NT2/D1 (cell line): ENCODE data around the gene ZCCHC8.

Source experiments
- DNase-seq: peaks from one replicate; pipeline ENCODE4 v3.0.0-alpha.2; 2011; ENCODE audit warnings: low read depth, low spot score
- H3K27me3 ChIP-seq: 2 replicates; pipeline ENCODE4 v1.6.0; 2011; ENCODE audit warnings: mild to moderate bottlenecking; ENCODE audit not compliant: insufficient read length, insufficient read depth
- H3K36me3 ChIP-seq: 2 replicates; pipeline ENCODE4 v1.6.1; 2011; ENCODE audit warnings: mild to moderate bottlenecking, low read length, mixed read lengths; ENCODE audit not compliant: insufficient read depth, insufficient read length
- H3K4me1 ChIP-seq: 2 replicates; pipeline ENCODE4 v1.5.1; 2011; ENCODE audit not compliant: insufficient read depth, insufficient read length
- H3K4me3 ChIP-seq: 2 replicates; pipeline ENCODE4 v1.5.1; 2011; ENCODE audit warnings: low read depth; ENCODE audit not compliant: insufficient read length
- H3K9ac ChIP-seq: 2 replicates; pipeline ENCODE4 v1.6.0; 2011; ENCODE audit warnings: low read depth; ENCODE audit not compliant: insufficient read length
- H3K9me3 ChIP-seq: 2 replicates; pipeline ENCODE4 v1.5.1; 2011; ENCODE audit warnings: mild to moderate bottlenecking, low read length; ENCODE audit not compliant: insufficient read depth
- SUZ12 ChIP-seq: IDR thresholded peaks from 2 replicates; pipeline ENCODE4 v1.6.1; 2011; ENCODE audit not compliant: insufficient read length, insufficient read depth; ENCODE audit errors: extremely low read depth
- YY1 ChIP-seq: IDR thresholded peaks from 2 replicates; pipeline ENCODE4 v1.6.1; 2011; ENCODE audit not compliant: insufficient read length, insufficient read depth
- ZNF274 ChIP-seq: IDR thresholded peaks from 2 replicates; pipeline ENCODE4 v1.6.1; 2011; ENCODE audit warnings: mild to moderate bottlenecking, low read depth, low read length

ZCCHC8 gene

GRCh38 chr12:122500685-122501488 is at the start of gene ZCCHC8:
ZCCHC8 (minus strand) TSS chr12:122500932; CDS start chr12:122500840, 92 bp downstream.
- DNase-seq, result peak; percentile 98
- peak; percentile 49 for TF ChIP-seq YY1
- TF ChIP-seq ZNF274, result no peak
- H3K4me3 ChIP-seq, result peak within 1 kb of the TSS; percentile 81
- H3K27me3 ChIP-seq, result no peaks in the 10 kb centered on the region
- peak within 1 kb of the TSS; percentile 97 for H3K9ac ChIP-seq
- no peaks in the 10 kb centered on the region for H3K9me3 ChIP-seq
- no peaks in the 10 kb centered on the region for H3K4me1 ChIP-seq
- peaks cover 54% of the 10 kb centered on the region for H3K36me3 ChIP-seq

- TF ChIP-seq ZNF274, result no peak
- TF ChIP-seq YY1, result no peak
- TF ChIP-seq SUZ12, result no peak
- no peaks in the 10 kb centered on the region for H3K9me3 ChIP-seq
- no peaks in the 10 kb centered on the region for H3K27me3 ChIP-seq
- H3K9ac ChIP-seq, result no peak overlapping the region
- H3K4me1 ChIP-seq, result no peaks in the 10 kb centered on the region
- peaks cover 92% of the 10 kb centered on the region for H3K36me3 ChIP-seq
- H3K4me3 ChIP-seq, result no peak overlapping the region
- DNase-seq, result no peak
These were observed 46.6 kb upstream of the ZCCHC8 start for GRCh38 chr12:122547330-122547729.

- peaks cover 92% of the 10 kb centered on the region for H3K36me3 ChIP-seq
- no peak for TF ChIP-seq YY1
- no peak for TF ChIP-seq SUZ12
These were observed 45.1 kb upstream of the ZCCHC8 start for GRCh38 chr12:122545855-122546254.

GRCh38 chr12:122544537-122544936 is 43.8 kb upstream of the ZCCHC8 start:
- H3K9me3 ChIP-seq, result no peaks in the 10 kb centered on the region
- H3K36me3 ChIP-seq, result peaks cover 91% of the 10 kb centered on the region
- no peaks in the 10 kb centered on the region for H3K27me3 ChIP-seq
- no peaks in the 10 kb centered on the region for H3K4me1 ChIP-seq
- H3K4me3 ChIP-seq, result no peak overlapping the region
- TF ChIP-seq SUZ12, result no peak
- no peak for TF ChIP-seq ZNF274
- no peak for TF ChIP-seq YY1
- no peak overlapping the region for H3K9ac ChIP-seq
- no peak for DNase-seq

More at GRCh38 chr12:122545855-122546254, 45.1 kb upstream of the ZCCHC8 start:
- Histone ChIP-seq H3K4me3 (no peak overlapping the region), H3K9me3 (no peaks in the 10 kb centered on the region), H3K4me1 (no peaks in the 10 kb centered on the region), H3K27me3 (no peaks in the 10 kb centered on the region), H3K9ac (no peak overlapping the region)
- no peak for DNase-seq

- no peak overlapping the region for H3K9ac ChIP-seq
These were observed 37.8 kb upstream of the ZCCHC8 start for GRCh38 chr12:122538496-122538895.

GRCh38 chr12:122537021-122537420 is 36.3 kb upstream of the ZCCHC8 start:
- DNase-seq, result no peak
- TF ChIP-seq YY1, result no peak
- H3K4me3 ChIP-seq, result no peak overlapping the region
- H3K27me3 ChIP-seq, result no peaks in the 10 kb centered on the region
- H3K4me1 ChIP-seq, result no peaks in the 10 kb centered on the region
- no peaks in the 10 kb centered on the region for H3K9me3 ChIP-seq
- H3K9ac ChIP-seq, result no peak overlapping the region
- H3K36me3 ChIP-seq, result peaks cover 89% of the 10 kb centered on the region

More at GRCh38 chr12:122538496-122538895, 37.8 kb upstream of the ZCCHC8 start:
- Histone ChIP-seq H3K9me3 (no peaks in the 10 kb centered on the region), H3K36me3 (peaks cover 89% of the 10 kb centered on the region), H3K4me1 (no peaks in the 10 kb centered on the region), H3K4me3 (no peak overlapping the region), H3K27me3 (no peaks in the 10 kb centered on the region)
- DNase-seq, result no peak
- TF ChIP-seq ZNF274 (no peak), YY1 (no peak), SUZ12 (no peak)

GRCh38 chr12:122533856-122534255 is 33.1 kb upstream of the ZCCHC8 start:
- no peaks in the 10 kb centered on the region for H3K9me3 ChIP-seq
- no peak overlapping the region for H3K9ac ChIP-seq
- no peaks in the 10 kb centered on the region for H3K27me3 ChIP-seq
- DNase-seq, result no peak
- H3K4me3 ChIP-seq, result no peak overlapping the region
- no peaks in the 10 kb centered on the region for H3K4me1 ChIP-seq
- TF ChIP-seq SUZ12 (no peak), YY1 (no peak), ZNF274 (no peak)
- H3K36me3 ChIP-seq, result peaks cover 86% of the 10 kb centered on the region

GRCh38 chr12:122528992-122529391 is 28.3 kb upstream of the ZCCHC8 start:
- Histone ChIP-seq H3K36me3 (peaks cover 58% of the 10 kb centered on the region), H3K9me3 (no peaks in the 10 kb centered on the region), H3K4me3 (no peak overlapping the region), H3K9ac (no peak overlapping the region), H3K27me3 (no peaks in the 10 kb centered on the region), H3K4me1 (no peaks in the 10 kb centered on the region)
- no peak for DNase-seq
- TF ChIP-seq ZNF274, result no peak
- no peak for TF ChIP-seq SUZ12
- TF ChIP-seq YY1, result no peak
